SKM-1 treated with dmso at 0.1 percent for 144 hours (cell line): ENCODE results near the gene UTP11.
A peak's percentile ranks its signal among the peaks of the same experiment; 100 is the strongest.
"Not testable (repeated sequence)": the region's sequence is repeated elsewhere in the genome, so short reads cannot be mapped to it uniquely, and the experiment has no call there.

ENCODE experiments used
- DNase-seq: peaks from one replicate; lab custom pipeline; 2025; ENCODE audit not compliant: unreplicated experiment; lab: John Stamatoyannopoulos, UW

UTP11 gene, protein sequence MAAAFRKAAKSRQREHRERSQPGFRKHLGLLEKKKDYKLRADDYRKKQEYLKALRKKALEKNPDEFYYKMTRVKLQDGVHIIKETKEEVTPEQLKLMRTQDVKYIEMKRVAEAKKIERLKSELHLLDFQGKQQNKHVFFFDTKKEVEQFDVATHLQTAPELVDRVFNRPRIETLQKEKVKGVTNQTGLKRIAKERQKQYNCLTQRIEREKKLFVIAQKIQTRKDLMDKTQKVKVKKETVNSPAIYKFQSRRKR

DNA sequence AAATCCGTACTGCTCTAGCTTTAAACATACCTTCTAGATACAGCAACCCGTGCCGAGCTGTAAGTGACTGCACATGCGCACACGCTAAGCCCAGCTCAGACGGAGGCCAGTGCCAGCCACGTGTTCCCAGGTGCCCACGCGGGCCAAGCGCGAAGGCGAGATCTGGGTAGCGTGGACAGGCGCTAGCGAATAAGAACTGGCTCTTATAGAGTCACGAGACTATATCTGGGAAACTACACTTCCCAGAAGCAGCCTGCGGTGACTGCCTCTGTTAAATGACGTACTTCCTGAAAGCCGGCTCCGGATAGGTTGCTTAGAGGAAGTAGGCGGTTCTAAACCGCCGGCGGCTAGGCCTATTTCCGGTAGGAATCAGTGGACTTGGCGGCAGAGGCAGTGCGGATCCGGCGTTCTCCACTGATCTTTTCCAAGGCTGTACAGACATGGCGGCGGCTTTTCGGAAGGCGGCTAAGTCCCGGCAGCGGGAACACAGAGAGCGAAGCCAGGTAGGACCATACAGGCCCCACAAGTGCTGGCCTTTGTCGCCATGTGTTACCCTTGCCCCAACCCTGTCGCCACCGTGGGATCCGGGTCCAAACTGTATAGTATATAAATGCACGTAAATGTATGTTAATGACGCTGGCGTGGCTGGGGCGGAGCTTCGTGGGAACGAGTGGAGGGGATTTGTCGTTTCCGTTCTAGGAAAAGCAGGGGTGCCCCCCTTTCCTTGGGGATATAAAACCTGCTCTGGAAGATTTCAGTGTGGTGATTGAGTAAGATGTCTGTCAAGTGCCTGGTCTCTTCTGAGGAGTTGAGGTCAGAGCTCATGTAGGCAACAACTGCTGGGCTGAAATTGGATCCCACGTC lies at the start of gene UTP11:
UTP11 (plus strand) TSS at position 372 of the 864 bp plus-strand sequence; CDS start at position 441, 69 bp downstream.
- peak; percentile 99 for DNase-seq

DNA sequence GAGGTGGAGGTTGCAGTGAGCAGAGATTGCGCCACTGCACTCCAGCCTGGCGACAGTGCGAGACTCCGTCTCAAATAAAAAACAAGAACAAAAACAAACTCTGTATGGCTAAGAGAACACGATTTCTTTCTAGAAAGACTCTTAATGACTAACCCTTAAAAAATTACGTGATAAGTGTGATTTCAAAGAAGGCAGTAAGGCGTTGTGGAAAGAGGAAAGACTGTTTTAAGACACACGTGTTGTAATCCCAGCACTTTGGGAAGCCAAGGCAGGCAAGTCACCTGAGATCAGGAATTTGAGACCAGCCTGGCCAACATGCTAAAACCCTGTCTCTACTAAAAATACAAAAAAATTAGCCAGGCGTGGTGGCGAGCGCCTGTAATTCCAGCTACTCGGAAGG lies 48.4 kb upstream of the UTP11 start:
- not testable (repeated sequence) for DNase-seq

DNA sequence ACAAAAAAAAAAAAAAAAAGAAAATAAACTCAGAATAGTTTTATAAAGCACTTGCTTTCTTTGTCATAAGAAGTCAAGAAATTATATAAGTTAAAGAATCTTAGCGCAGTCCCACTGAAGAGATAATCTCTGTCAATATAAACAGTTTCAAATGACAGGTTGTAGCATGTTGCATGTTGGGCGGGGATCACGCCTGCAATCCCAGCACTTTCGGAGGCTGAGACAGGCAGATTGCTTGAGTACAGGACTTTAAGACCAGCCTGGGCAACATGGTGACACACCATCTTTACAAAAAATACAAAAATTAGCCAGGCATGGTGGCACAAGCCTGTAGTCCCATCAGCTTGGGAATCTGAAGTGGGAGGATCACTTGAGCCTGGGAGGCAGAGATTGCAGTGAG lies 47.2 kb upstream of the UTP11 start:
- DNase-seq = no peak

DNA sequence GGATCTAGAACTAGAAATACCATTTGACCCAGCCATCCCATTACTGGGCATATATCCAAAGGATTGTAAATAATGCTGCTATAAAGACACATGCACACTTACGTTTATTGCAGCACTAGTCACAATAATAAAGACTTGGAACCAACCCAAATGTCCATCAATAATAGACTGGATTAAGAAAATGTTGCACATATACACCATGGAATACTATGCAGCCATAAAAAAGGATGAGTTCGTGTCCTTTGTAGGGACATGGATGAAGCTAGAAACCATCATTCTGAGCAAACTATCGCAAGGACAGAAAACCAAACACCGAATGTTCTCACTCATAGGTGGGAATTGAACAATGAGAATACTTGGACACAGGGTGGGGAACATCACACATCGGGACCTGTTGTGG lies 38.9 kb upstream of the UTP11 start:
- DNase-seq = not testable (repeated sequence)

DNA sequence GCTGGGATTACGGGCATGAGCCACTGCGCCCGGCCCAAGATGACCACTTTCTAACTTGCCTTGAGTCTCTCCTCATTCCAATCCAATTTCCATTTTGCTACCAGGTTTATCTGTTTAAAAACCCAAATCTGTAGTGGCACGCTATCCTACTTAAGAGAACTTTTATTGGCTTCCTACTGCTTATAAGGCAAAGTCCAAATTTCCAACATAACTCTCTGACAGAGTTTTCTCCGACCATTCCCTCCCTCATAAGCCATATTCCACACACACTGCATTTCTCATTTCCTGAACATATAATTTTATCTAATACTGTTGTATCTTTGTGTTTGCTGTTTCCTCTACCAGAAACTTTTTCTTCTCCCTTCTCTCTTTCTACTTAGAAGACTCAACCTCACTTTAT lies 38.0 kb upstream of the UTP11 start:
- DNase-seq = no peak

DNA sequence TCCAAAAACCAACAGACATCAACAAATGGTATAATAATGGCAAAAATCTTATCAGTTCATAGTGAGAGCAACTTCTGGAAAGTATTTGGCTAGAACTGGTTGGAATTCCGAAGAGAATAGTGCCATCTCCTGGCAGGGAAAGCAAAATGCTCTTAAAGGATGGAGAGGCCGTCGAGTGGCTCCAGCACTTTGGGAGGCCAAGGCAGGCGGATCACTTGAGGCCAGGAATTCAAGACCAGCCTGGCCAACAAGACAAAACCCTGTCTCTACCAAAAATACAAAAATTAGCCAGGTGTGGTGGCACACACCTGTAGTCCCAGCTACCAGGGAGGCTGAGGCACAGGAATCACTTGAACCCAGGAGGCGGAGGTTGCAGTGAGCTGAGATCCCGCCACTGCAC lies 37.5 kb upstream of the UTP11 start:
- peak; percentile 30 for DNase-seq

DNA sequence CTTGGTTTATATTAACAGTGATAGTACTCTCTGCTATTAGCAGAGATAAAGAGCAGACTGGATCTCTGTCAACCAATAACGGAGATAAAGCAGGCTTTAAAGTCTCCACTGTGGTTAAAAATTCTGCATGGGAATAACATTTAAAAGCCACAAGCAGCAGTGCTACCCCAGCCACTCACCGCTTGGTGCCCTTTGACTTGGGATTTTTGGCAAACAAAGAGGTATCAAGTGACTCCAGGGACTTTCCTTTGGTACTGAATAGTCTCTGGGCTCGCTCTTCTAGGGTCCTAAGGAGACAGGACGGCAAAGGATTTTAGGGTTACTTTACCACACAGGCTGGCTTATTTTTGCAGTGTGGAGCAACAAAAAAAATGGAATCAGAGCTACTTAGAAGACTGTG lies 34.0 kb upstream of the UTP11 start:
- no peak for DNase-seq

DNA sequence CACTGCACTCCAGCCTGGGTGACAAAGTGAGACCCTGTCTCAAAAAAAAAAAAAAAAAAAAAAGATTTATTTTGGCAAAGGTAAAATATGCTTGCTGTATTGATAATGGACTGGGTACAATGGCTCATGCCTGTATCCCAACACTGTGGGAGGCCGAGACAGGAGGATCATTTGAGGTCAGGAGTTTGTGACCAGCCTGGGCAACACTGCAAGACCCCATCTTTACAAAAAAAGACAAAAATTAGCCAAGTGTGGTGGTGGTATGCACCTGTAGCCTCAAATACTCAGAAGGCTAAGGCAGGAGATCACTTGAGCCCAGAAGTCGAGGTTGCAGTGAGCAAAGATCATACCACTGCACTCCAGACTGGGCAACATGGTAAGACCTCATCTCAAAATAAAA lies 29.0 kb upstream of the UTP11 start:
- DNase-seq = no peak

DNA sequence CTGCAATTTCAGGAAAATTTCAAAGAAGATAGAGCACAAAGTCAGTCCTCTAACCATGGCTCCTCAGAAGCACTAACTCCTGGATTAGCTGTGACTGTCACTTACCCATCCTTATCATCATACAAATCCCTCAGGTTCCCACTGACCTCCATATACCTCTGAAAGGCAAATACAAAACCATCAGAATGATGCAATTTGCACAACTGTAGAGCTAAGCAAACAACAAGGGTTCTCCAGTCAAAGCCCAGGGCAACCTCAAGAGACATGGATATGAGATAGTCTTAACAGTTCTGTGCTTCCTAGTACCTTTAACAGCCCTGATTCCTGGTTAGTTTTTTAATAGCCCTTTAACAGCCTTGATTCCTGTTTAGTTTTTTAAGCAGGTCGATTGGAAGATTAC lies 24.9 kb upstream of the UTP11 start:
- no peak for DNase-seq

DNA sequence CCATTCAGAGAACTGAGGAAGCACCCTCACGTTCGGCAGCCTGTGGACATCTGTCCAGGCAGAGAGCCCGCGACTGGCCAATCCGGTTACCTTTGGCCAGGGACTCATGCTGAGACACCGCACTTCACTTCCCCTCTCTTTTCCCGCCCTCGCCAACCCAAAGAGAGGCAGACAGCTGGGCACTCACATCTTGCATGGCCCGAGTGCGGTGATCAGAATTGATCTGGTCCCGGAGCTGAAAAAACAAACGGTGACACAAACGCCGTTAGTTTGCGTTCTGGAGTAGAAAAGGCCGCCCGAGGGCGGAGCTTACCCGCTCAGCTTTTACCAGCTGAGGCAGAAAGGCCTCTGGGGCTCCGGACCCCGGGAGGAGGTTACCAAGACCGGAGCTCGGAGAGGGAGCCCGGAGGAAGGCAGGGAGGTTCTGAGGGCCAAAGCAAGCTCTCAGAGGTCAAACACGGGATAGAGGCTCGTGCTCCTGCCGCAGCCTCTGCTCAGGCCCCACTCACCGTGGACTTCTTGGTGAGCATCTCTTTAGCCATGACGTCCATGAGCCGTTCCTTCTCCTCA lies 23.1 kb upstream of the UTP11 start:
- DNase-seq = peak; percentile 34

DNA sequence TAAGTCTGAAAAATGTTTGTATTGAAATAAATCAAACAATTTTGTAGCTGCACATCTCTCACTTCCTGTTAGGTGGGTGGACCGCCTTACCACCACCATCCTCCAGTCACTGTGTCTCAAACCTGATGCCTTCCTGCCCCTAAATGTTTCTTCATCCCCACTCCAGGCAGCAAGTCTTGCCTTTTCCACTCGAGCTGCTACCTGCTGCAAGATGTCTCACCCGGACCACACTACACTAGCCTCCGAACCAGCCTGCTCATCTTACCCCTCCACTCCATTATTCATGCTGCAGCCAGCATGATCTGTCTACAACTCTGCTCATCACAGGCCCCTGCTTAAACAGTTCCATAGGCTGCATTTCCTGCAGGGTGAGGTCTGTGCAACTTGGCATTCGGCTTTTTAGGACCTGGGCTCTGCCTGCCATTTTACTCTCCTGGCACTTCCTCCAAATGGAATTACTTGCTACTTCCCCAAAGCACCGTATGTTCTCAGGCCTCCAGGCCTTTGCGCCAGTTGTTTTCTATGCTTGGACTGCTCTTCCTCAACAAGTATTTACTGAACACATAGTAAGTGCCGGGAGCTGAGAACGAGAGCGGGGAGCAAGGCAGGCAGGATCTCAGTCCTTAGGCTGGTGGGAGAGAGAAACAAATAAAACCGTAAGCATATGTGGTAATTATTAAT lies 17.5 kb upstream of the UTP11 start:
- no peak for DNase-seq

DNA sequence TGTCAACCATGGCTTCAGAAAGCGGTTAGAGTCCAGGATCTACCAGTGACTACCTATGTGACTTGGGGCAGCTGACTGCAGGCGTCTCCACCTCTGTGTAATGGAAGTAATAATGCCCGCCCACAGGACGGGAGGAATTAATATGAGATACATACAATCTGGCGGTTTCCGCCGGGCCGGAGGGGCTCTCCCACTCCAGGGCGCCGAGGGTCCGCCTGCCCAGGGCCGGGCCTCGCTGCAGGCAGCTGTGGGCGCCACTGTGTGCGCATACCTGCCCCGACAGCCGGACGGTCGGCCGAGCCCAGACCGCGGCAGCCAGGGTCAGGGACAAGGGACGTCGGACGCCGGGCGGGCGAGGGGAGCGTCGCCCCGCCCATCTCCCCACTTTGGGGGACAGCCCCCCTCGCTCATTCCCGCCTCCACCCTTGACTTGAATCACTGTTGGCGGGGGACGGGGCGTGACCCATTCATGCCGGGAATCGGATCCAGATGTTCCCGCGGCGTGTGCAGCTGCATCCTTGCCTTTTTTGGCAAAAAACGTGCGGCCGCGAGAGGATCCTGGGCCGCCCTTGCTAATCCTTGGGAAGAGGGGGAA lies 16.7 kb upstream of the UTP11 start:
- DNase-seq = no peak

DNA sequence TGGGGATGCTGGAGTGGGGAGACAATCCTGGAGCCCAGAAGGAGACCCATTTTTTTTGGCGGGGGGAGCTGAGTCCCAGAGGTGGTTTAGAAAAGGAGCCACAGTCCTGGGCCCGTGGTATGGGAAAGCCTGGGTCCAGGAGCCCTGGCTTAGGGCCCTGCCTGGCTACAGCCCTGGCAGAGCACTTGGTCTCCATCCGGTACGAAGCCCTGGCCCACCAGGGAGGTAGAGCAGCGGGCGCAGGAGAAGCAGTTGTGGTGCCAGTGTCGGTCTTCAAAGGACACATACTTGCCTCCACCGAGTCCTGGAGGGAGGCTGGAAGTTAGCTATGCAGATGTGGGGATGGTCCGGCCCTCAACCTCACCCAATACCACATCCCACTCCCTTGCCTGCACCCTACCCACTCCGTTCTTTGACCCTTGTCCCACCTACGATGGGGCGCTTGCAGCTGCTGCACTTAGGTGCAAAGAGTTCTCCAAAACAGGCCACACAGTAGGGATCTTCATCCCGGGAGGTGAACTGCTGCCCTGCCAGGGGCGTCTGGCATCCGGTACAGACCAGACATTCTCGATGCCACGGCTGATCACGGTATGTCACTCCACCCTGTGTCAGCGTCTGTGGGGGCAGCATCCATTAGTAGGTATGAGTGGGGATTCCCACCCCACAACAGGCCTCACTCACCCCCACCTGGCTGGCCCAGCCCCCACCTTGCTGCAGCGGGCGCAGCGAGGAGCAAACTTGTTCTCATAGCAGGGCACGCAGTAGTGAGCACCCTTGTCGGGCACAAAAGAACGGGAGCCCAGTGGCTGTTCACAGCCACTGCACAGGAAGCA lies 15.1 kb upstream of the UTP11 start:
- no peak for DNase-seq

DNA sequence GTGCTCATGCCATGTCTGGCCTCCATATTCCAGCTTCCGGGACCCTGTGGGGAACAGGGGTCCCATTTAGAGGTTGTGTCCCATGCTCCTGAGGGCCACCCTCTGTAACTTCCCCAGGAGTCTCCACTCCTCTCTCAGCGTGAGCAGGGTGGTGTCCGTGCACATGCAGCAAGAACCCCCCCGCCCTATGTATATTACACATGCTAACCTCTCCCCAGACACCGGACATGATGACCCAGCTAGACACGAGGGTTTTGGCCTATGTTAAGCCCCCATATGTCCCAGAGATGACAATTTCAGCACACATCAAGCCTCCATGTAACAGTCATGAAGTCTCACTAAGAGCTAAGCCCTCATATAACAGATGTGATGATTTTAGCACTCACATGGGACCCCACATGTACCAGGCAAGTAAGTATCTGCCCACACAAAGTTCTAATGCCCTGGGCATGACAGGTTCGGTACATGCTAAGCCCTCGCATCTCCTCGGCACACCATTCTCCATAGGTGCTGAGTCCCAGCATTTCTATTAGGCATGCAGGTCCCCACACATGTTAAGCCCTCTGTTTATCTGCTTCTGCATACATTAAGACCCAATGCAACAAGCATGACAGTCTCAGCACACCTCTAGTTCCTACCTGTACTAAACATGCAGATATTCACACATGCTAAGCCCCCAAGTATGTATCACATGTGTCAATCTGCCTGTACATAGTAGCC lies 14.3 kb upstream of the UTP11 start:
- DNase-seq = no peak

DNA sequence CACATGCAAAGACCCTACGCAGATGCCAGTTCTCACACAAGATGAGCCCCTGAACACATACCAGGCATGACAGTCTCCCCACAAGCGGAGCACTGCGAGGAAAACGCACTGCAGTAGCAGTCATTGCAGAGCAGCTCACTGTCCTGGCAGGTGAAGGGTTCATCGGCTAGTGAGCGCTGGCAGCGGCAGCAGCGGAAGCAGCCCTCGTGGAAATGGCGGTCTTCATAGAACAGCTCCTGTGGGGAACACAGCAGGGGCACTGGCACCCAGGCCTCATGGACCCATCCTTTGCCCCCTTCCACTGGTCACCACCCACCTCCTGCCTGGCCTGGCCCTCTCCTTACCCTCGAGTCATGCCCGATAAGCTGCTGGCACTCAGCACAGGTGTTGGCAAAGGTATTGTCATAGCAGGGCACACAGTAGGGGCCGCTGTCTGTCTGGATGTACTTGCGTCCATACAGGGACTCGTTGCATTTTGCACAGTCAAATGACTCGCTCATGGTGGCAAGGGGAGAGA lies 13.6 kb upstream of the UTP11 start:
- DNase-seq = no peak

DNA sequence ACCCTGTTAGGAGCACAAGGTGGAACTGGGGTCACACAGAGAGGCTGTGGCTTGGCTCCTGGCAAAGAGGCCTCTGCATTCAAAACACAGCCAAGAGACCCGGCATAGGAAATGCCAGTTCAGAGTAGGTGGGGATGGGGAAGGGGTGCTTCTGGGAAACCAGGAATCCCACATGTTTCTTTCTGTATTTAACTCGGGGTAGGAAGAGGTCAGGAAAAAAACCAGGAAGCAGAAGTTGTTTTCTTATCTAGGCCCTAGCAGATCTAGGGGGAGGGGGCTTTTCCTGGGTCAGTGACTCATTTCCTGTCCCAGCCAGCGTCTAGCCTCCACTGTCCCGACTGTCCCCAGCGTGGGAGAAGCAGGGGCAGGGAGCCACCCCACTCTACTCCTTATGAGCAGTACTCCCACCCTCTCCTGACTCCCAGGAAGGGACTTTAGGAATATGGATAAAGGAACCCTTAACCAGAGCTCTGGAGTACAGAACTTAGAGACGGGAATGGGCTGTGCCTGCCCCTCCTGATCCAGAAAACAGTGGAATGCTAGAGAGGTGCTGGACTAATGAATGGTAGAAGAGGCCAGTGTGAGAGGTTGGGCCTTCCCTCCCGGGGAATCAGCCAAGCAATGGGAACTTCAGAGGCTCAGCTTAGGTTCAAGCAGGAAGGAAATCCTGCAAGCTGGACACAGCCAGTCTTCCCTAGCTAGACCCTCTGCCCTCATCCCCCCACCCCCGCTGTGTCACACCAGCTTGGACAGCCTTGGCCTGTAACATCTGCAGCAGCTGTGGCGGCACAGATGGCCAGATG lies 12.9 kb upstream of the UTP11 start:
- DNase-seq = peak; percentile 59

DNA sequence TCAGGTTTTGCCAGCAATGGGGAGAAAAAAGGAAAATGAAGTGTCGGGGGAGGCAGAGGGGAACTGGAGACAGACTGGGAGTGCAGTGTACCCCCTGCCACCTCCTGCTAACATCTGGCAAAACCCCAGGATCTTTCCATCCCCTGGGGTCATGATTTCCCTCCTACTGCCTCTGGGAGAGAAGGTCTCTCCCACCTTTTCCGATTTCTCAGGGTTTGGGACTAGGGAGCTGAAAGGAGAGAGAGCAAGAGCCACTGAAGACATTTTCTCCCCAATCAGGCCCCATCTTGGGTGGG lies 12.4 kb upstream of the UTP11 start:
- DNase-seq = no peak

DNA sequence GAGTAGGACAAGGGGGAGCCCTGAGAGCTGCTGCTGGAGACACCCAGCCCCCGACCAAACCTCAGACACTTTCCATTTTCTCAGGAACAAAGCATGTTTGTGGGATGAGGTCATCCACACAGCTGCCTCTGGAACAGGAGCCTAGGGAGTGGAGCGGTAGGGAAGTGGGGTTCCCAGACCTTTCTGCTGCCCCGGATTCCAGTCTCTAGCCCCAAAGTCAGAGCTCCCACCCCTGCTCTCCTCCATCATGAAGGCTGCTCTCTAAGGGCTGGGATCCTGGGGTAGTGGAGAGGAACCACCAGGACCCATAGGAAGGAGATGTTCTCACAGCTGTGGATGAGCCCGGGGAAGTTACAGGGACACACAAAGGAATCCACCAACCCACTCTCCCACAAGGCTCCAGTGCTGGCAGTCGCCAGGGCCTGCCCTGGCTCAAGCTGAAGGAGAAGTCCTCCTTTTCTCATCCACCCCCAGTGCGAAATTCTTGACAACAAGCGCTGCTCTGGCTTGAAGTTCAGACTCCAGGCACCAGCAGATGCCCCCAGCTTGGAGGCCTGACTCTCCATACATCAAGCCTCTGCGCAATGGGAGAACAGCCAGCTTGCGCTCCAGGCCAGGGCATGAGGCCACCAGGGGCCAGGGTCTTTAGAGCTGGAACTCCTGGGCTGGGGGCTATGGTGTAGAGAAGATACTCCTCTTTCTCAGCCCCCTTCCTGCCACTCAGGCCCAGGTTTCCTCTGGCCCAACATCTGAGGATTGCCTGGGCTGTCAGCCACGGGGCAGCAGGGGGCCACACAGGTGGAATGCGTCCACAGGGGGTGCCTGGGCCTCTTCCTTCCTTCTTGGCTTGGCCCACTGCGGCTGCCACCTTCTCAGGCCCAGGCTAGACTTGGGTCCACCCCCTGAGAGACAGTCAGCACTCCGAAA lies 11.7 kb upstream of the UTP11 start:
- no peak for DNase-seq
